GM12892 (cell line): ENCODE results near the gene TMEM259.

Source experiments
- POLR2A ChIP-seq: IDR thresholded peaks from 2 replicates; pipeline ENCODE4 v1.6.1; 2011; ENCODE audit warnings: low read depth, low read length, control low read depth
- POLR2AphosphoS5 ChIP-seq: IDR thresholded peaks from 2 replicates; pipeline ENCODE4 v1.6.1; 2011; ENCODE audit warnings: low read depth, low read length, control low read depth
- TAF1 ChIP-seq: IDR thresholded peaks from 2 replicates; pipeline ENCODE4 v1.6.1; 2011; ENCODE audit warnings: low read depth, mild to moderate bottlenecking, control low read depth, low read length, borderline replicate concordance

- TF ChIP-seq POLR2A: no peak
- TF ChIP-seq TAF1: no peak
- no peak for TF ChIP-seq POLR2AphosphoS5
Observed at GRCh38 chr19:960020-960419, 60.9 kb downstream of the TMEM259 start.
